Epithelial cell of esophagus (primary cell): Measurements from ENCODE around the gene DNER.

Experiments used
- DNase-seq: peaks from one replicate; pipeline ENCODE4 v3.0.0; 2010; ENCODE audit warnings: low read depth
- H3K4me3 ChIP-seq: 2 replicates; pipeline ENCODE4 v1.5.1; 2011; ENCODE audit warnings: mild to moderate bottlenecking, low read length, control low read depth
- CTCF ChIP-seq: IDR thresholded peaks from 2 replicates; pipeline ENCODE4 v1.5.1; 2011; ENCODE audit warnings: low read depth, mild to moderate bottlenecking, low read length, control low read depth, inconsistent platforms; ENCODE audit not compliant: insufficient read depth; ENCODE audit errors: missing control alignments

The DNER gene

GRCh38 chr2:229488232-229488631 lies 226.1 kb downstream of the DNER start:
- no peak for TF ChIP-seq CTCF
- H3K4me3 ChIP-seq = no peak overlapping the region
- DNase-seq = no peak

GRCh38 chr2:229486673-229487072 lies 227.7 kb downstream of the DNER start:
- no peak for TF ChIP-seq CTCF
- DNase-seq = no peak
- H3K4me3 ChIP-seq = no peak overlapping the region

GRCh38 chr2:229485857-229486256 lies 228.5 kb downstream of the DNER start:
- no peak overlapping the region for H3K4me3 ChIP-seq
- TF ChIP-seq CTCF = no peak
- DNase-seq = no peak

- no peak for TF ChIP-seq CTCF
These were observed 237.0 kb downstream of the DNER start for GRCh38 chr2:229477269-229477755.

GRCh38 chr2:229475778-229476177 lies 238.6 kb downstream of the DNER start:
- peak; percentile 32 for DNase-seq

More at GRCh38 chr2:229477269-229477755, 237.0 kb downstream of the DNER start:
- no peak overlapping the region for H3K4me3 ChIP-seq
- DNase-seq = no peak

GRCh38 chr2:229474125-229474524 lies 240.2 kb downstream of the DNER start:
- no peak for TF ChIP-seq CTCF
- no peak for DNase-seq
- H3K4me3 ChIP-seq = no peak overlapping the region

More at GRCh38 chr2:229475778-229476177, 238.6 kb downstream of the DNER start:
- H3K4me3 ChIP-seq = no peak overlapping the region
- no peak for TF ChIP-seq CTCF

- no peak for TF ChIP-seq CTCF
- DNase-seq = no peak
- no peak overlapping the region for H3K4me3 ChIP-seq
These were observed 243.6 kb downstream of the DNER start for GRCh38 chr2:229470781-229471180.
